CD4-positive, alpha-beta T cell treated with Interleukin-2 at 100 ng/mL for 4 hours (primary cell): Measurements from ENCODE around the gene ZNF414.

ENCODE experiments used
- DNase-seq: peaks from one replicate; pipeline ENCODE4 v3.0.0-alpha.2; 2020; ENCODE audit warnings: low spot score

Gene ZNF414

DNA sequence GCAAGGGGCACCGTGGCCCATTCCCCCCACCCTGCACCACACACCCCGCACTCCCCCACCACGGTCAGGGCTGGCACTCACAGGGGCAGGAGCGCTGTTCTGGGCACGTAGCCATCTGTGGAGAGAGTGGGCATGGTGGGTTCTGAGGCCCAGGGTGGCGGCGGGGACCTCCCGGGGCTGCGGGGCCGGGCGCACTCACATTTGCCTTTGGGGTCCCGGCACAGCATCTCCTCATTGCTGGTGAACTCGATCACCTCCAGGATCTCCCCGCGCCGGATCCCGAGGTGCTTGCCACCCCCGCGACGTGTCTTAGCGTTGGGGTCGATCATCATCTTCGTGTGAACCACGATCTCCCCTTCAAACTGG, 23.6 kb downstream of the ZNF414 start:
- DNase-seq = no peak

DNA sequence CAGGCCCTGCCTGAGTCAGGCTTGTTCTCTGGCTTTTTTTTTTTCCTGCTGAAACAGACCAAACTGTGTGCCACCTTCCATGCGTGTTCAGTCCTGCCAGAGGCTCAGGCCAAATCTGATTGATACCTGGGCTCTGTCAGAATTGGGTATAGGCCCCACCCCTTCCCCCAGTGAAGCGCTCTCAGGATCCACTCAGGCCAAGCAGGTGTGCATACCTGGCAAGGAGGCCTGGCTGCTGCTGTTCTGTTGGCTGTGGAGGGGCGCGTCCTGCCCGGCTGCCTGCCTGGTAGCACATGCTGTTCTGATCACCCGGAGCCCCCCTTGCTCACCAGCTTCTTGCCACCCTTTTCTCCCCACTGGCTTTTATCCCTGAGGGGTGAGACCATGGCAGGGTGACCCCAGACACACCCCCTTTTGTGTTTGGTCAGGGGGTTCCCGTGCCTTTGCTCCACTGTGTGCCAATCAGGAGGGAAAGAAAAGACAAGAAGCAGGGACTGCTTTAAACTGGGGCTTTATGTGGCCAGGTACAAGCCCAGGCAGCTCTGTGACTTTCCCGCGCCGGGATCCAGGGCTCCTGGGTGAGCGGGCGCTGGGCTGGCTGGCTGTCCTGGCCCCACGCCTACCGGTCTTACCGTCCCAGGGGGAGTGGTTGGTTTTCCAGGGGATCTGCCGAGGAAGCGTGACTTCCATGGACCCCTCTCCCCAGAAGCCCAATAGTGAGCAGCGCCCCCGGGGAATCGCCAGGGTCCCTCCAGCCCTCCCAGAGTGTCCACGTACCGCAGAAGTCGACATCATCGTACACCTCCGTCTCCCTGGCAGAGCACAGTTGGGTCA, 24.2 kb downstream of the ZNF414 start:
- no peak for DNase-seq

DNA sequence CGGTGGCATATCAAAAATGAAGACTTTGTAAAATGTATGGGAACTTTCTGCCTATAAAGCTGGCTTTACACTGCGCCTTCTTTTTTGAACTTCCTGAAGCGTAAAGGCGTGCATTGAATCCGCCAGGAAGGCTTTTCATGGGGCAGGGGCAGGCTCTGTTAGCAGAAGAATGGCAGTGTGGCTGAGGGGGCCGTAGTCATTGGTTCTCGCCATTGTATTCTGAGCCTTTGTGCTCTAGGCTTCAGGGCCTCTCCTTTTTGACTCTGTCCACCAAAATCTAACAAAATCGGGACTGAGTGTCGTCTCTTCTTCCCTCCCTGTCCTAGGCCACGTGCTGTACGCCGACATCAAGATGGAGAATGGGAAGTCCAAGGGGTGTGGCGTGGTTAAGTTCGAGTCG, 25.6 kb downstream of the ZNF414 start:
- DNase-seq = no peak

DNA sequence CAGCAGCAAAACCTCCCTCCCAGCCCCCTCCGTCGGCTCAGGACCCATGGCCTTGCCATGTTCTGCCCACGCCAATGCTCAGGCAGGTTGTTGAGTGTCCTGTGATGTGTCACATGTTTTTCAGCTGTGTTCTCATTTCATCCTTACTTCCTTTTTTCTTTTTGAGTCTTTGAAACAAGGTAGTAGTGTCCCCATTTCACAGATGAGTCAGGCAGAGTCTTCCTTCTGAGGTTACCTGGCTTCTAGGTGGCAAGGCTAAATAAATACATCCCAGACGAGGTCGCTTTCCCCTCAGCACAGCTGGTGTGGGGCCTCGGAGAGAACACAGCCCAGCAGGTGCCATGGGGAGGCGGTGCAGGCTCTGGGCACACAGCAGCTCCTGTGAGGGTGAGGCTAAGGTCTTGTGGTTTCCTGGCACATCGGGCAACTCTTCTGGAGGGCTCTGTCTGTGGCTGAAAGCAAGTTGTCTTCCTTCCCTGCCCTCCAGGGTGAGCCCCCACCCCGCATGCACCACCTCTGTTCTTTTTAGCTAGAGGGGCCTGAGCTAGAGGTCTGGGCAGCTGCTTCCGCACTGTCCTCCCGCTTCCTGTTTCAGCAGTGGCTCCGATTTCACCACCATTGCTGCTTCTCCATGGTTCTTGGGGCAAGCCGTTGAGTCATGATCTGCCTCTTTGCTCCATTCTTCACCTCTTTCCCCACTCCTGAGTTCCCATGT, 26.7 kb downstream of the ZNF414 start:
- peak; percentile 70 for DNase-seq

DNA sequence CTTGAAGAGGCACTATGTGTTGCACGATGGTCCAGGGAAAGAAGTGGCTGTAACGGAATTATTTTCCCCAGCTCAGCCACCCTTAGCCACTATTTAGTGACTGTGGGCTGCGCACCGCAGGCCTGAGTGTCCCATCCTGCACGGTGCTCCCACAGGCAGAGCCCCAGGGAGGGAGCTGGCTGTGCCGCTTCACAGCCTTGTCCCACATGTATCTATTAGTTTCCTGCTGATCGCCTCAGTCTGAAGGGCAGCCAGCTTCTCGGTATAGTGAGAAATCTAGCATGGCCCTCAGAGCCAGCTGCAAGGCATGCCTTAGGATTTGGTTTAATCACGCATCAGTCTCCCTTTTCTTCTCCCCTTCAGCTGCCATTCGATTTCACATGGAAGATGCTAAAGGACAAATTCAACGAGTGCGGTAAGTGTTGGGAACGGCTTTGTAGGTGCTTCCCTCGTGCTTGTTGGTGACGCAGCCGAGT, 27.3 kb downstream of the ZNF414 start:
- DNase-seq = no peak

DNA sequence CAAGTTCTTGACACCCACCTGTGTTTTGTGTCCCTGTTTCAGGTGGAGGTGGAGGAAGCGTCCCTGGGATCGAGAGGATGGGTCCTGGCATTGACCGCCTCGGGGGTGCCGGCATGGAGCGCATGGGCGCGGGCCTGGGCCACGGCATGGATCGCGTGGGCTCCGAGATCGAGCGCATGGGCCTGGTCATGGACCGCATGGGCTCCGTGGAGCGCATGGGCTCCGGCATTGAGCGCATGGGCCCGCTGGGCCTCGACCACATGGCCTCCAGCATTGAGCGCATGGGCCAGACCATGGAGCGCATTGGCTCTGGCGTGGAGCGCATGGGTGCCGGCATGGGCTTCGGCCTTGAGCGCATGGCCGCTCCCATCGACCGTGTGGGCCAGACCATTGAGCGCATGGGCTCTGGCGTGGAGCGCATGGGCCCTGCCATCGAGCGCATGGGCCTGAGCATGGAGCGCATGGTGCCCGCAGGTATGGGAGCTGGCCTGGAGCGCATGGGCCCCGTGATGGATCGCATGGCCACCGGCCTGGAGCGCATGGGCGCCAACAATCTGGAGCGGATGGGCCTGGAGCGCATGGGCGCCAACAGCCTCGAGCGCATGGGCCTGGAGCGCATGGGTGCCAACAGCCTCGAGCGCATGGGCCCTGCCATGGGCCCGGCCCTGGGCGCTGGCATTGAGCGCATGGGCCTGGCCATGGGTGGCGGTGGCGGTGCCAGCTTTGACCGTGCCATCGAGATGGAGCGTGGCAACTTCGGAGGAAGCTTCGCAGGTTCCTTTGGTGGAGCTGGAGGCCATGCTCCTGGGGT, 28.2 kb downstream of the ZNF414 start:
- no peak for DNase-seq

DNA sequence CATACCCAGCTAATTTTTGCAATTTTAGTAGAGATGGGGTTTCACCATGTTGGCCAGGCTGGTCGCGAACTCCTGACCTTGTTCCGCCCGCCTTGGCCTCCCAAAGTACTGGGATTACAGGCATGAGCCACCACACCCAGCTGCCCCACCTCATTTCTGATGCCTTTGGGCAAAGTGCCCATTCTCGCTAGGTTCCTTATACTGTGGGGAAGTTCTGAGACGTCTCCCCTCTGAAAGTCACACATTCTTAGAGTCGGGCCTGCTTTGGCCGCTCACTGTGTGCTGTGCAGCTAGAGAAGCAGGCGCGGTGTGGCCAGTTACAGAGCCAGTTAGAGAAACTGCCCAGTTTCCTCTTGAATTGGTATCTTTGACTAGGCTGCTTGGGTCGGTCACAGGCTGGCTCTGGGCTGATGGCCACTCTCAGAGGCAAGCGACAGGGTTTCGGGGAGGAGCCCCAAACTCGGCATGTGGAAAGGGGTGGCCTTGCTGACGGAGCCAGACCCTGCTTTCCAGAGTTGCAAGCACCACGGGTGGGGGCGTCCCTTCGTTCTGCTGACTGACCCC, 29.6 kb downstream of the ZNF414 start:
- DNase-seq = peak; percentile 12

DNA sequence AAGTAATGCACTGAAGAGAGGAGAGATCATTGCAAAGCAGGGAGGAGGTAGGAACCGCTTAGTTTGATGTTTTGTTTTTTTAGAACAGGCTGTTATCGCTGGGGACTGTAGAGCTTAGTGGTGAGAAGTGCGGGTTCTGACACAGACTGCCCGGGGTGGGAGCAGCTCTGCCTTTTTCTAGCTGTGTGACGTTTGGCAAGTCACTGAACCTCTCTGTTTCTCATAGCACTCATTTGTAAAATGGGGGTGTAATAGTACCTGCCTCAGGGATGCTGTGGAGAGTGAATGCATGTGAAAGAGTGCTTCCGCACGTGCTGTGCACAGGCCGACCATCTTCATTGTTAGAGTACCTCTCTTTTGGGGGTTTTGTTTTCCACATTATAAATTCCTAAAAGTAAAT, 30.8 kb downstream of the ZNF414 start:
- no peak for DNase-seq

DNA sequence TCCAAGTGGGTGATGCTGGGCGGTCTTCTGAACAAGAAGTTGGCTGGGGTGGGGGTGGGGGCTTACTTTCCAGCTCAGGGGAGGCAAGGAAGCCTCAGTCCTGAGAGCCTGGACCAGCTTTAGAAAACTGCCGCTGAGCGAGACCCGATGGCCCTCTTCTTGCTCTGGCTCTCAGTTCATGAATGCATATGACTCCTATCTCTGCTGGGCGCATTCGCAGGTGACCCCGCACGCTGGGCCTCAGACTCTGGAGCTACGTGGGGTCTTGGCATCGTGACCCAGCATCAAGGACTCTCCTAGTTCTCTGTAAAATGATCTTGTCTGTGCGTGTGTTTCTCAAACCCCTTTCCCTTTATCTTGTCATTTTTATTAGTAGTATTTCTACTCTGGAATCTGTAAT, 31.3 kb downstream of the ZNF414 start:
- no peak for DNase-seq

DNA sequence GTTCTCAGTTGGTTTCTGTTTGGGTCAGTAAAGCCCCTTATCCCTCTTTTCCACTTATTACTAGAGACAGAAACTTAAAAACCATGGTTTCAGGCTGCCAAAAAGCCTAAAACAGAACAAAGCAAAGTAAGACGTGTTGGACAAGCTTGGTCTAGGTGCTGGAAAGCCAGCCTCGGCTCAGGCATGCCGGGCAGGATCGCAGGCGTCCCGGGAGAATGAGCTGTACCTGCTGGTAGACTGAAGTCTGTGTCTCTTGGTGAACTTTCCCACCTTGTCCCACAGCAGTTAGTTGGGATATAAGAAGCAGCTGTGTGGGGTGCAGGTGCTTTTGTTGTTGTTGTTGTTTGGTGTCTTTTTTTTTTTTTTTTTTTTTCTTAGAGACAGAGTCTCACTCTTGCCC, 32.4 kb downstream of the ZNF414 start:
- no peak for DNase-seq

DNA sequence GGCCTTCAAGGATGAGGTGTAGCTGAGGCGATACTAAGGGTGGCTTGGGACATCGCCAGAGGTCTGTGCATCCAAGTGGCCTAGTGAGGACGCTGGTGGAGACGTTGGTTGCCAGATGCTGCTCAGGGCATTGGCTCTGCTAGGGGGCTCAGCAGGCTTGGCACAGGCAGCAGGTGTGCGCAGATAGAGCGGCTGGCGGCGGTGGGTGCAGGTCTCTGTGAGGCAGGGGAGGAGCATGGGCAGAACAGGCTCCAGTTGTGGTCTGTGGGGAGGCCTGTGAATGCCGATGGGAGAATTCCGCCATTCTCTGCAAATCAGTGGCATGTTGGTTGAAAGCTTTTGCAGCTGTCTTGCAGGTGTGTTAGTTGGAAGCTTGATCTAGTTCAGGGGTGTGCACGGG, 32.8 kb downstream of the ZNF414 start:
- DNase-seq = no peak

DNA sequence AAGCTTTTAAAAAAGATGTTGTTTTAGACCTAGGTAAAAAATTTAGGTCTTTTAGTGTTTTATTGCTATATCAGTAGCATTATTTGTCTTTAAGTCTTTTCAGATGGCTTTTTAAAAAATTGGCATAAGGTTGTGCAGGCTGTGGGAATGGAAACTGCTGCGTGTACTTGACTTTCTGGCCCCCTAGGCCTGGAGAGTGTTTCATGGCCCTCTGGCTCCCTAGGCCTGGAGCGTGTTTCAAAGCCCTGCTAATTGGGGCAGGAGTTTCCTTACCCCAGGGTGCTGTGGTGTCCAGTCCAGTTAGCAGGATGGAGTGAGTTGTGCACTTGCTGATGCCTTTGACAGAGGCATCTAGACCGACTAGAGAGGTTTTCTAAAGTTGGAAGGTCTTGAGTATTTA, 35.4 kb downstream of the ZNF414 start:
- no peak for DNase-seq

DNA sequence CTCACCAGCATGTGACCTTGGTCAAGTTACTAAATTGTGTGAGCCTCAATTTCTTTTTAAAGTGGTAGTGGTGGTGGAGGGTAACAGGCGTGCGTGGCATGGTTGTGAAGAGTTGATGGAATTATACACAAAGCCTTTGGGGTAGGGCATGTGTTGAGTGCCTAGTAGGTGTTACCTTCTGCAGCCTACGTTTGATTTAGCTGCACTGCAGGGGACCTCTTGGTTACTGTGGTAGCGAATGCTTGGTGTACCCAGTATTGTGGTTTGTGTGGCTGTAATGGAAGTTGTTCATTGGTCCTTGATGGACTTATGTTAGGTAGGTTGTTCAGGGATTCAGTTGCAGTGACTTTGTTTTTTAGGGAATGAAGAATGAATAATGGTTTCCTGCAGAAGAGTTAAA, 36.1 kb downstream of the ZNF414 start:
- no peak for DNase-seq

DNA sequence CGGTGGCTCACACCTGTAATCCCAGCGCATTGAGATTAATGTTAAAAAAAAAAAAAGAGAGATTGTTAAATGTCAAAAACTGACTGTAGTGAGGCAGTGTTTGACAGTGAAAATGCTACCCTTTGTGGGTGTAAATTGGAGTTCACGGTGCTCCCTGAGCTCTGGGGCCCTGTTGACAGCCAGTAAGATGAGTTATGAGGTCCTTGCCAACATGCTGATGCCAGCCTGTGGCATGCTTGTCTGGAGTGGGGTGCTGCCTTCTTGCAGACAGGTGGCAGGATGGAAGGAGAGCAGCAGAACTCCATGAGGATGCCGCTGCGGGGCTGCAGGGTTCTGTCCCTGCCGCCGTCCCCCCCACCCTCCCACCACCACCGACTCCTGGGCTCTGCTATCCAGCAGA, 37.4 kb downstream of the ZNF414 start:
- DNase-seq = no peak

DNA sequence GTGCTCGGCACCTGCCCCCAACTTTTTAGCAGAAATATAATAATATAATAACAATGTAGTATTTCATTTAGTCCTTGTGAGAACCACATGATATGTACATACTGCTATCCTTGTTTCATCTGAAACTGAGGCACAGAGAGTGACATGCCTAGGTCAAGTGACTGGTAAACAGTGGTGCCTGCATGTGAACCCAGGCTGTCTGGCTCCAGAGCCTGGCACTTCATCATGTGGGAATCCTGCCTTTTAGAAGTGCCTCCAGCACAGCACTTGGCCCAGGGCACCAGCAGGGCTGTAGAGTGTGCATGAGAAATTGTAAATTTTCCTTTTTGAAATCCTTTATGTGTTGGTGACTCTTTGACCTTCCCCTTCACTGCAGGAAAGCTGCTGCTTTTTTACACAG, 39.0 kb downstream of the ZNF414 start:
- no peak for DNase-seq

DNA sequence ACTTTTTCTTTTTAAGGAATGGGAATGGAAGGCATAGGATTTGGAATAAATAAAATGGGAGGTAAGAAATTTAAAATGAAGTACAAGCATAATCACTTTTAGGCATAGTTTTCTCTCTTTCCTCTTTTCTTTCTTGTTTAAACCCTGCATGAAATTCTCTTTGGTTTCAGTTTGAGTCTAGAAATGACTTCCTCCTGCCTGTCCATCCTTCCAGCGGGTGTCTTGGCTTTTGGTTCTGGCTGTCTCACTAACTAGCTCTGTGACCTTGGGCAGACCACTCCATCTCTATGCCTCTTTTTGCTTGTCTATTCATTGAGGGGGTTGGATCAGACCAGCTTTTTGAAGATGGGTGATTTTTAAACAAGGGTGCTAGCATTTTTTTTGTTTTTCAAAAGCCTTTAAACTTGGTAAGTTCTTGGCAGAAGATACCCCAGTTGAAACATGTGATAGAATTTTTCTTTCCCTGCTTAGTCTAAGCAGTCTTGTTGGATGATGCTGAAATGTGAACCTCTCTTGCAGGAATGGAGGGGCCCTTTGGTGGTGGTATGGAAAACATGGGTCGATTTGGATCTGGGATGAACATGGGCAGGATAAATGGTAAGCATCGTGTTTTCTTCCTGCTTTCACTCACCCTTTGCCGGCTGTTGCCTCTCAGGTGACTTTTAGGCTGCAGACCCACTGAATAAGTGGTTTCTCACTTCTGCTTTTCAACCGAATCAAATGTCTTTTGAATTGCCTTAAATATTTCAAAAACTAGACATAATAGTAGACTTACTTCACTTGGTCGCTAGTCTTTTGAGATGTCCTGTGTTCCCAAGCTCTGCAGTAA, 40.1 kb downstream of the ZNF414 start:
- DNase-seq = no peak

DNA sequence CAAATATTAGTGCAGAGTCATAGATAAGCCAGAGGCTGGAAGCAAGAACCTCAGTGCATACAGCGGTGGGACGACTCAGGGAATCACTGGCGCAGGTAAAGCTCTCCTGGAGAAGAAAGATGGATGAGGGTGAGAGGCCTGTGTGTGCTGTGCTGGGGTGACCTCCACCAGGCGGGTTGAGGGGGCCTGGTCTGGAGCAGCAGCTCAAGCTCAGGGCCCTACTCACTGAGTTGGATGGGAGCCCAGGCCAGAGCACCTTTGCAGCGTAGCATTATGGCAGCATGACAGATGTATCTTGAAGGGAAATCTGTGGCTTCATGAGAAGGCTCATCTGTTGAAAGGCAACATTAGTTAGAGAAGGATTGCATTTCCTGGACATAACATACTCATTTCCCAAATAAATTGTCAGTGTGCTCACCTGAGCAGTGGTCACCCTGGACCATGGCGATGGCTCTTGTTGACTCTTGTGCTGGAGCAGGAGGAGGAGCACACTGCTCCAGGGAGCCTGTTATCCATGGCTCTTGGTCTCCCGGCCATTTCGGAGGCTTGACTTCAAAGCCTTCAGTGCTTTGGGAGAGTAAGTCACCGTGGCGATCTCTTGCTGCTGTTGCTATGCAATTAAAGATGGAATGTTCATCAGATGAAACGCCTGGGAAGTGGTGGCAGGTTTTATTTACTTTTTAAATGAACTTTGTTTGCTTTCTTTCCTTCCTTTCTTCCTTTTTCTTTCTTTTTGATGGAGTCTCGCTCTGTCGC, 44.2 kb downstream of the ZNF414 start:
- no peak for DNase-seq

DNA sequence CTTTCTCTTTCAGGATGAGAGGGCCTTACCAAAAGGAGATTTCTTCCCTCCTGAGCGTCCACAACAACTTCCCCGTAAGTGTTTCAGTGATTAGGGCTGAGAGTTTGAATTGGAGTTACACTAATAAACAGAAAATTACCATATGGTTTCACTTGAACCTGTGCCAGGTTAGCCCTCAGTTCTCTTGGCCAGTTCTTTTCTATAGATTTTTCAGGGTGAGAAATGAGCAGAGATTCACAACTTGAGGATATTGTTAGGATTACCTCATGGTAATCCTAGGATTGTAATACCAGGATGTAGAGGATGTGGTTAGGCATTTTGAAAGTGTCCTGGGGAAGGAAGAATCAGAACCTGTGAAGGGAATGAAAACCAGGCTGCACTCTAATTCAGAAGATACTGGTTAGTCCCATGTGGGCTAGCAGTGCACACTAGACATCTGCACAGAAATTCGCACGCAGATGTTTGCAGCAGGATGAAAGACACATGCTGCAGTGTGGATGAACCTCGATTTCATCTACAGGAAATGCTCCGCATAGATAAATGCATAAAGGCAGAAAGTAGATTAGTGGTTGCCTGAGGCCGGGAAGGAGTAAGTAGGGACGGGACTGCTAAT, 45.1 kb downstream of the ZNF414 start:
- no peak for DNase-seq

DNA sequence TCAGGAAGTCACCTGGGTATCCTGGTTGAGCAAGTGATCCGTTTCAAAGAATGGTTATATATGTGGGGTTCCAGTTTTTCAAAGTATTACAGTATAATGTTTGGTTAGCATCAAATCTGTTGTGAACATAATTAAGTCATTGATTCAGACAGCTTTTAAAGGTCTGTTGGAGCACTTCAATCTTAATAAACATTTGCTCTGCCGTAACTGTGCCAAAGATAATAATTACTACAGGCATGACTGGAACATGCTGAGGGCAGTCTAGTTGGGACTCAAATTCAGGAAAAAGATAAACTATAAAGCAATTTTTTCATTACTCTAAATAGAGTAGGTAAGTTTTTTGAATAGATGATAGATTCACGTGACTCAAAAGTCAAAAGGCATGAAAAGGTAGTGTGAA, 45.8 kb downstream of the ZNF414 start:
- no peak for DNase-seq

DNA sequence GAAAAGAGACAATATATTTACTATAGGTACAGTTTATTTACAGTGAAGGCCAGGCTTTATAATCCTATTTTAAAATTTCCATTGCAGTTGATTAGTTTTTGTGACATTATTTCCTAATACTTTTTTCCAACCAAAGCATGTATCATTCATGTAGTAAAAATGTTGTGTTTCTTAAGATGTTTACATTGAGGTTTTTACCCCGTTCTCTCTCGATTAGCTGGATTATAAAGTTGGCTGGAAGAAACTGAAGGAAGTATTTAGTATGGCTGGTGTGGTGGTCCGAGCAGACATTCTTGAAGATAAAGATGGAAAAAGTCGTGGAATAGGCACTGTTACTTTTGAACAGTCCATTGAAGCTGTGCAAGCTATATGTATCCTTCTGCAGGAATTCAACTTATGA, 47.9 kb downstream of the ZNF414 start:
- DNase-seq = no peak
